Ascending aorta (tissue), 2 donors: ENCODE measurements around the gene PLCB1. TPM values are rescaled to one million over a fixed set of nuclear protein-coding genes. Genes with fewer than 3 reads are reported as not detected.
"Not testable (repeated sequence)": the region's sequence is repeated elsewhere in the genome, so short reads cannot be mapped to it uniquely, and the experiment has no call there.

Source experiments
- DNase-seq, 2 donors: peaks; one replicate each; pipeline ENCODE4 v3.0.0-alpha.2; 2019; ENCODE audit warnings: low spot score in 2 of 2
- H3K27ac ChIP-seq, 2 donors: fragments of 200-600 bp; sonication (generic); one replicate each; pipeline ENCODE4 v1.5.1; 2016 to 2017; ENCODE audit warnings: mild to moderate bottlenecking in 1 of 2
- H3K27me3 ChIP-seq: fragments of 200-600 bp; sonication (generic); one replicate; pipeline ENCODE4 v1.5.1; 2017
- H3K36me3 ChIP-seq, 2 donors: fragments of 200-600 bp; sonication (generic); one replicate each; pipeline ENCODE4 v1.5.1; 2016
- H3K4me1 ChIP-seq, 2 donors: fragments of 200-600 bp; sonication (generic); one replicate each; pipeline ENCODE4 v1.5.1; 2016 to 2017; ENCODE audit warnings: mild to moderate bottlenecking in 1 of 2
- H3K4me3 ChIP-seq, 2 donors: fragments of 200-600 bp; sonication (generic); one replicate each; pipeline ENCODE4 v1.5.1; 2016 to 2017; ENCODE audit warnings: mild to moderate bottlenecking in 1 of 2
- H3K9me3 ChIP-seq, 2 donors: fragments of 200-600 bp; sonication (generic); one replicate each; pipeline ENCODE4 v1.5.1; 2016
- CTCF ChIP-seq, 3 experiments: fragments of 200-600 bp in 2 of 3; fragments of 450-650 bp in 1 of 3; sonication (generic) in 2 of 3; IDR thresholded peaks; one replicate each; pipeline ENCODE4 v1.5.1; 2016 to 2019; ENCODE audit warnings: antibody characterized with exemption in 3 of 3, mild to moderate bottlenecking in 1 of 3, moderate library complexity in 1 of 3
- intact Hi-C: fragments of 100-400 bp; cut with DNase I; formaldehyde crosslinking; loops from one replicate; pipeline ENCODE4 v1.15.1; 2023
- total RNA-seq: library from RNA; depleted of rRNA; stranded (reverse); fragments of >200 nt; gene quantifications from one replicate; pipeline ENCODE4 v1.1.0, GENCODE V29; 2016

Gene PLCB1
- total RNA-seq, 1 donor from 2014 or later: 22.9 TPM

- Histone ChIP-seq H3K4me1 (no peaks in the 10 kb centered on the region), H3K36me3 (no peaks in the 10 kb centered on the region), H3K27me3 (no peaks in the 10 kb centered on the region), H3K27ac (no peak overlapping the region), H3K4me3 (no peak overlapping the region), H3K9me3 (no peaks in the 10 kb centered on the region)
- no peak for DNase-seq
- no peak for TF ChIP-seq CTCF (IDR thresholded peaks at IDR 0.05)
- intact Hi-C loops: no loop called here
Measured at GRCh38 chr20:8372824-8373380, 240.8 kb downstream of the PLCB1 start.

- Histone ChIP-seq H3K9me3 (no peaks in the 10 kb centered on the region), H3K4me1 (no peaks in the 10 kb centered on the region), H3K4me3 (no peak overlapping the region), H3K27me3 (no peaks in the 10 kb centered on the region), H3K27ac (no peak overlapping the region), H3K36me3 (no peaks in the 10 kb centered on the region)
- TF ChIP-seq CTCF (IDR thresholded peaks at IDR 0.05): no peak
- DNase-seq: no peak
- intact Hi-C loops: no loop called here
Measured at GRCh38 chr20:8373579-8373978, 241.5 kb downstream of the PLCB1 start.

- no peaks in the 10 kb centered on the region for H3K36me3 ChIP-seq
- H3K9me3 ChIP-seq: no peaks in the 10 kb centered on the region
- DNase-seq: no peak
- TF ChIP-seq CTCF (IDR thresholded peaks at IDR 0.05): no peak
- H3K27me3 ChIP-seq: no peaks in the 10 kb centered on the region
- H3K4me3 ChIP-seq: no peak overlapping the region
- H3K27ac ChIP-seq: no peak overlapping the region
- intact Hi-C loops: no loop called here
- H3K4me1 ChIP-seq: no peaks in the 10 kb centered on the region
Measured at GRCh38 chr20:8375898-8376297, 243.8 kb downstream of the PLCB1 start.

- no peak for TF ChIP-seq CTCF (IDR thresholded peaks at IDR 0.05)
- no peak for DNase-seq
- no peak overlapping the region for H3K4me3 ChIP-seq
- intact Hi-C loops: no loop called here
- no peaks in the 10 kb centered on the region for H3K4me1 ChIP-seq
- no peaks in the 10 kb centered on the region for H3K27me3 ChIP-seq
- no peak overlapping the region for H3K27ac ChIP-seq
- H3K9me3 ChIP-seq: no peaks in the 10 kb centered on the region
- H3K36me3 ChIP-seq: no peaks in the 10 kb centered on the region
Measured at GRCh38 chr20:8376940-8377339, 244.9 kb downstream of the PLCB1 start.

GRCh38 chr20:8379125-8379524 is 247.1 kb downstream of the PLCB1 start:
- H3K4me1 ChIP-seq, H3K27ac ChIP-seq, H3K36me3 ChIP-seq, H3K9me3 ChIP-seq, intact Hi-C loops, H3K27me3 ChIP-seq, H3K4me3 ChIP-seq, DNase-seq: not testable (repeated sequence)

GRCh38 chr20:8385247-8385646 is 253.2 kb downstream of the PLCB1 start:
- H3K36me3 ChIP-seq: no peaks in the 10 kb centered on the region

More at GRCh38 chr20:8385247-8385646, 253.2 kb downstream of the PLCB1 start:
- intact Hi-C loops: no loop called here
- H3K4me3 ChIP-seq: no peak overlapping the region
- H3K9me3 ChIP-seq: no peaks in the 10 kb centered on the region
- no peaks in the 10 kb centered on the region for H3K27me3 ChIP-seq
- H3K4me1 ChIP-seq: no peaks in the 10 kb centered on the region
- peak in 1 of 2 donors; percentile 61 for DNase-seq
- no peak overlapping the region for H3K27ac ChIP-seq
- no peak for TF ChIP-seq CTCF (IDR thresholded peaks at IDR 0.05)
